ENCODE results near the gene UBA6. TPM values are rescaled to one million over a fixed set of nuclear protein-coding genes. Genes with fewer than 3 reads are reported as not detected.

Gene UBA6
- total and polyA plus RNA-seq, 2 of the 4 experiments (the other 2 are of a cell fraction) = 29.2 to 268 TPM

- no peak overlapping the region for H2BK120ac ChIP-seq (ENCODE audit: low read depth, low read length)
- in situ Hi-C loops (cut with MboI; ENCODE audit: low sequenced_read_pairs) = no loop called here
- no peak overlapping the region for H3K23ac ChIP-seq (ENCODE audit: low read depth, low read length)
- H2AK9ac ChIP-seq (replicated peaks; ENCODE audit: low read depth, low read length, poor library complexity) = no peak overlapping the region
- WGBS, 2 experiments (ENCODE audit: extremely low coverage in 2 of 2, insufficient read length in 1 of 2) = 100% methylated on average over 3 of the region's 6 CpGs; no CpG with 5 or more reads in 1 of the 2 experiments
- no peak overlapping the region for H4K5ac ChIP-seq (ENCODE audit: low read depth, low read length)
- H2BK5ac ChIP-seq (ENCODE audit: low read depth, low read length, poor library complexity, severe bottlenecking) = no peak overlapping the region
- no peak for DNase-seq
- H2BK15ac ChIP-seq (ENCODE audit: low read depth, low read length) = no peak overlapping the region
- peaks cover 14 to 31% of the 10 kb centered on the region in 2 experiments for H3K79me1 ChIP-seq (ENCODE audit: low read depth in 1 of 2, low read length in 2 of 2)
- BruUV-seq (replicated peaks) = no TSS peak
- H3K4me2 ChIP-seq (ENCODE audit: low read depth, low read length) = no peak overlapping the region
- intact Hi-C loops (cut with micrococcal nuclease) = no loop called here
- H3K56ac ChIP-seq (ENCODE audit: extremely low read depth, insufficient read depth, low read length) = no peak overlapping the region
- H4K91ac ChIP-seq (ENCODE audit: insufficient read depth, low read depth, low read length) = no peak overlapping the region
- POLR2A ChIA-PET (ENCODE audit: unreplicated experiment) = no interaction called here
- H2AK5ac ChIP-seq (ENCODE audit: low read depth, low read length) = no peak overlapping the region
- H4K20me1 ChIP-seq (ENCODE audit: insufficient read depth, low read length) = 0 out of 2 replicates have a peak, but pooled peaks cover 5% of the 10 kb centered on the region
- no peak overlapping the region for H2AFZ ChIP-seq (replicated peaks; ENCODE audit: low read length, poor library complexity)
- H4K8ac ChIP-seq (ENCODE audit: low read depth in 2 of 2, low read length in 2 of 2) = no peak overlapping the region
- H3K18ac ChIP-seq (ENCODE audit: low read depth, low read length) = no peak overlapping the region
- ATAC-seq (ENCODE audit: low read depth) = no peak
- no peak overlapping the region for H3K14ac ChIP-seq (replicated peaks; ENCODE audit: low read depth, low read length)
- H3K9me3 ChIP-seq (ENCODE audit: control insufficient read depth, insufficient read depth, low read length) = no peaks in the 10 kb centered on the region
- peaks cover 14% of the 10 kb centered on the region; the same call in 1 of the 2 replicates for H3K9me1 ChIP-seq (ENCODE audit: insufficient read depth, low read length)
- no peak overlapping the region for H2BK20ac ChIP-seq (ENCODE audit: low read depth, low read length)
- peaks cover 8% of the 10 kb centered on the region for H3K4me1 ChIP-seq (ENCODE audit: control insufficient read depth, insufficient read depth, low read length)
- H3K36me3 ChIP-seq (ENCODE audit: control insufficient read depth, insufficient read depth, low read length) = no peaks in the 10 kb centered on the region
- no peak overlapping the region for H3K9ac ChIP-seq (ENCODE audit: low read depth, low read length)
- H3K4ac ChIP-seq (ENCODE audit: low read depth, low read length) = no peak overlapping the region
- H3K27ac ChIP-seq (ENCODE audit: insufficient read depth, low read length) = no peak overlapping the region
- no peak overlapping the region for H3K4me3 ChIP-seq (ENCODE audit: insufficient read depth, low read depth, low read length)
- dilution Hi-C loops (cut with HindIII; ENCODE audit: low sequenced_read_pairs, unreplicated experiment) = no loop called here
- H3K27me3 ChIP-seq (ENCODE audit: control insufficient read depth, insufficient read depth, low read length) = no peaks in the 10 kb centered on the region
- CTCF ChIA-PET = interaction anchor here (1.0 kb wide), 2 partner anchors 14 to 52 kb away, joined by 3 read pairs; partner anchors contain the start of gene UBA6
- TF ChIP-seq MXI1 (IDR thresholded peaks at IDR 0.05; ENCODE audit: borderline replicate concordance, low read depth, low read length) (no peak), RCOR1 (IDR thresholded peaks at IDR 0.05; ENCODE audit: insufficient replicate concordance, low read length) (no peak), CHD1 (IDR thresholded peaks at IDR 0.05; ENCODE audit: low read depth, low read length) (no peak), RAD21 (IDR thresholded peaks at IDR 0.05; ENCODE audit: low read length) (no peak), MAZ (IDR thresholded peaks at IDR 0.05; ENCODE audit: borderline replicate concordance, low read depth, low read length) (no peak), MAFK (IDR thresholded peaks at IDR 0.05; ENCODE audit: low read depth, low read length) (no peak), ELK1 (IDR thresholded peaks at IDR 0.05; ENCODE audit: borderline replicate concordance, low read depth, low read length) (no peak), SMC3 (IDR thresholded peaks at IDR 0.05; ENCODE audit: low read depth, low read length) (no peak), USF2 (IDR thresholded peaks at IDR 0.05; ENCODE audit: low read depth, low read length) (no peak), CEBPB (IDR thresholded peaks at IDR 0.05; ENCODE audit: low read depth, low read length) (no peak)
Measured at GRCh38 chr4:67714955-67715354, 14.0 kb upstream of the UBA6 start.
